Skeletal muscle tissue (tissue), 4 donors: ENCODE measurements around the gene CTNND1. TPM values are rescaled to one million over a fixed set of nuclear protein-coding genes. Genes with fewer than 3 reads are reported as not detected.

Experiments
- H3K27ac ChIP-seq: one replicate; pipeline ENCODE4 v1.7.0; 2013; ENCODE audit warnings: mild to moderate bottlenecking, low read depth, low read length, inconsistent platforms
- H3K27me3 ChIP-seq, 3 donors: one replicate each; pipeline ENCODE4 v1.7.0; 2013; ENCODE audit warnings: low read length in 3 of 3; ENCODE audit not compliant: control insufficient read depth in 3 of 3, insufficient read depth in 3 of 3
- H3K36me3 ChIP-seq, 3 donors: one replicate each; pipeline ENCODE4 v1.7.0; 2013; ENCODE audit warnings: low read length in 3 of 3; ENCODE audit not compliant: control insufficient read depth in 3 of 3, insufficient read depth in 3 of 3
- H3K4me1 ChIP-seq, 3 donors: one replicate each; pipeline ENCODE4 v1.7.0; 2013; ENCODE audit warnings: low read length in 3 of 3, mild to moderate bottlenecking in 3 of 3; ENCODE audit not compliant: control insufficient read depth in 3 of 3, insufficient read depth in 3 of 3
- H3K4me3 ChIP-seq, 3 donors: one replicate each; pipeline ENCODE4 v1.7.0; 2013; ENCODE audit warnings: low read length in 3 of 3
- H3K9ac ChIP-seq, 3 donors: one replicate each; pipeline ENCODE4 v1.7.0; 2013; ENCODE audit warnings: low read length in 3 of 3, mild to moderate bottlenecking in 3 of 3, moderate library complexity in 2 of 3, low read depth in 1 of 3
- H3K9me3 ChIP-seq, 3 donors: one replicate each; pipeline ENCODE4 v1.7.0; 2013; ENCODE audit warnings: low read length in 3 of 3; ENCODE audit not compliant: control insufficient read depth in 3 of 3
- total RNA-seq: library from RNA; depleted of rRNA; stranded (reverse); fragments of >200 nt; gene quantifications from one replicate; pipeline ENCODE4 v1.2.3, GENCODE V29; 2014
- donor health status: Osteomylitis.

CTNND1 gene
- total RNA-seq, 1 donor from 2014 or later = 121 TPM

DNA sequence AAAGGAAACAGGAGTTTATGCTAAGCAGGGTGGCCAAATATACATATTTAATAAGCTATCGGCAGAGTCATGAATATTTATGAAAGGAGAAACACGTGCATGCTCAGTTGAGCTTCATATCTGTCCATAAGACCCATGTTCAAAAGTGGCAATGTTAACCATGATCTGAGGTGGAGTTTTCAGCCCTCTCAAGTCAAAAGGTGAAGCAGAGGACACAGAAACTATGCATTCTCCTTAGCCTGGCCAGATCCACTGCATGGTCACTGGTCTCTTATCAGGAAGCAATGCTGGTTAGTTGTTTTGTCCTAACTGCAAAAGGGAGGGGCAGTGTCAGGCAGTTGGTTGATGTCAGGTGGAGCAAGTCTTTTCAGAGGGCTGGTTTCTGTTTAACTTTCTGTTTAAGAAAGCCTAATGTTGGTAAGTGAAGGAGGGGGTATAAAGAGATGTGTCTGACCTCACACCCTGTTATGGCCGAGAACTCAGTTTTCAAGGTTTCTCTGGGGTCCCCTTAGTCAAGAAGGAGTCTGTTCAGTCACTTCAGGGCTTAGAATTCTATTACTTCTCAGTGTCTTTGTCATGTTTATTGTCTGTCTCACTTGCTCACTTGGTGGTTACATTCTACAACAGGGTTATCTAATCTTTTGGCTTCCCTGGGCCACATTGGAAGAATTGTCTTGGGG is 25.8 kb upstream of the CTNND1 start:
- H3K36me3 ChIP-seq = peaks cover 11 to 22% (median 12%) of the 10 kb centered on the region in 3 donors
- H3K9me3 ChIP-seq = no peaks in the 10 kb centered on the region
- no peak overlapping the region for H3K9ac ChIP-seq
- H3K4me1 ChIP-seq = peaks cover 0 to 4% (median 0%) of the 10 kb centered on the region in 3 donors
- no peak overlapping the region for H3K27ac ChIP-seq
- H3K4me3 ChIP-seq = no peak overlapping the region
- no peaks in the 10 kb centered on the region for H3K27me3 ChIP-seq

DNA sequence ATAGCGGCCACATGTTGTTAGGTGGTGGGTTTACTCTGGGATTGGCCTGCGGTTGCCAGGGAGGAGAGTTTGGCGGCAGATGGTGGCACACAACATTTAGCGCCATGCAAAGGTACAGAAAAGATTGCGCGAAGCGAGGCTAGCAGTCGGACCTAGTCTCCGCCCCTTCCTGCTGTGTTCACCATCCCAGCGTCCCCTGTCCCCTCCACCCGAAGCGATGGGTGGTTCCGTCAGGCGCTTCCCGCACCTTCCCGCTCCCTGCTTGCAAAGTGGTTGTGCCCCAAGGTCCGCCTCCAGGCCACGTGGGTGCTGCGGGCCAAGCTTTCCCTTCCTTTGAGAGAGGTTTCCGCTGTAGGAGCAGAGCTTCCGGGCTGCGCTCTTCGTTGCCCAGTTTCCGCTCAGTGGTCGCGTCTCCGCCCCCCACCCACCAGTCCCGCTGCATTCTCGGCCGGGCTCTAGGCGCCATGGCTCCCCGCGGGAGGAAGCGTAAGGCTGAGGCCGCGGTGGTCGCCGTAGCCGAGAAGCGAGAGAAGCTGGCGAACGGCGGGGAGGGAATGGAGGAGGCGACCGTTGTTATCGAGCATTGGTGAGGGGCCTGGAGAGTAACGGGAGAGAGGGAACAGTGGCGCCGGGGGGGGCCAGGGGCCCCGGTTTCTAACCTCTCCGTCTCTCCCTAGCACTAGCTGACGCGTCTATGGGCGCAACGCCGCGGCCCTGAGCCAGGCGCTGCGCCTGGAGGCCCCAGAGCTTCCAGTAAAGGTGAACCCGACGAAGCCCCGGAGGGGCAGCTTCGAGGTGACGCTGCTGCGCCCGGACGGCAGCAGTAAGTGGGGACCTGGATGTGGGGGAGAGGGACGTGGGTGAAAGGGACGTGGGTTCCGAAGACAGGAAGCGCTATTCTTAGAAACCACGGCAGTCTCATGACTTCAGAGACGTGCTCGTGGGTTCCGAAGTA is 20.2 kb upstream of the CTNND1 start, which contains the start of gene SELENOH:
SELENOH (plus strand) TSS at position 360 of the 955 bp plus-strand sequence; CDS start at position 465, 105 bp downstream.
- H3K4me1 ChIP-seq = peaks cover 9 to 20% (median 14%) of the 10 kb centered on the region in 3 donors
- peaks cover 38 to 50% (median 39%) of the 10 kb centered on the region in 3 donors for H3K36me3 ChIP-seq
- peak within 1 kb of the TSS; percentile 94 for H3K27ac ChIP-seq
- no peaks in the 10 kb centered on the region for H3K27me3 ChIP-seq
- H3K9ac ChIP-seq = peak within 1 kb of the TSS; percentile 97 to 99 (median 97)
- peak within 1 kb of the TSS; percentile 88 to 96 (median 95) for H3K4me3 ChIP-seq
- no peaks in the 10 kb centered on the region for H3K9me3 ChIP-seq

DNA sequence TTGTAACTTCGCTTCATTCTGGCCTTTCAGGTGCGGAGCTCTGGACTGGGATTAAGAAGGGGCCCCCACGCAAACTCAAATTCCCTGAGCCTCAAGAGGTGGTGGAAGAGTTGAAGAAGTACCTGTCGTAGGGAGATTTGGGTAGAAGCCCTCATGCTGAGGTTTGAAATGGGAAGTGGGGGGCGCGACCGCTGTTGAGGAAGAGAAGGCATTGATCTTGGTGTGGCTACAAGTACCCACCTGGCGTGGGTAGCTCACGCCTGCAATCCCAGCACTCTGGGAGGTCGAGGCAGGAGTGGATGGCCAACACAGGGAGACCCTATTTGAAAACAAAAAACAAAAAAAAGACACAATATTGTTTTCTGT is 19.5 kb upstream of the CTNND1 start:
- Histone ChIP-seq H3K27ac (peak overlapping the region; percentile 94), H3K27me3 (no peaks in the 10 kb centered on the region), H3K9ac (peak overlapping the region; percentile 97 to 99 (median 97)), H3K36me3 (peaks cover 39 to 50% (median 43%) of the 10 kb centered on the region in 3 donors), H3K4me3 (peak overlapping the region; percentile 88 to 96 (median 95)), H3K4me1 (peaks cover 9 to 20% (median 14%) of the 10 kb centered on the region in 3 donors), H3K9me3 (no peaks in the 10 kb centered on the region)

DNA sequence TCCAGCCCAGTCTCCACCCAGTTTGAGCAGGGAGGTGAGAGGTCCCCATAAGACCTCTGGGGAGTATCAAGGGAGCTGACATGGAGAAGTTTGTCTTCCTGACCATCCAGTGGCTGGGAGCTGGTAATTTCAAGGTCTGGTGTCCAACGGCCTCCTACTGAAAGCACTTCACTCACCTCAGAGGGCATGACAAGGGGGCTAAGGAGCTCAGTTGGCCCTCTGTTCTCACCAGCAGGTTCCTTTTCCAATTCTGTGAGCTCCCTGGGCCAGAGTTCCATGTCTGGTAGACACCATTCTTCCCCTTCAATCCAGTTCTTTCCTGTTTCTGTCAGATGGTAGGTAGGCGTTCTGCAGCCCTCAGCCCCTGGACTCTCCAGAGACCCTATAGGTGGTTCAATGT is 17.2 kb upstream of the CTNND1 start:
- H3K27me3 ChIP-seq = no peaks in the 10 kb centered on the region
- H3K9me3 ChIP-seq = no peaks in the 10 kb centered on the region
- H3K4me1 ChIP-seq = peaks cover 9 to 20% (median 14%) of the 10 kb centered on the region in 3 donors
- H3K36me3 ChIP-seq = peaks cover 30 to 32% (median 32%) of the 10 kb centered on the region in 3 donors
- no peak overlapping the region for H3K9ac ChIP-seq
- H3K4me3 ChIP-seq = no peak overlapping the region
- H3K27ac ChIP-seq = no peak overlapping the region

DNA sequence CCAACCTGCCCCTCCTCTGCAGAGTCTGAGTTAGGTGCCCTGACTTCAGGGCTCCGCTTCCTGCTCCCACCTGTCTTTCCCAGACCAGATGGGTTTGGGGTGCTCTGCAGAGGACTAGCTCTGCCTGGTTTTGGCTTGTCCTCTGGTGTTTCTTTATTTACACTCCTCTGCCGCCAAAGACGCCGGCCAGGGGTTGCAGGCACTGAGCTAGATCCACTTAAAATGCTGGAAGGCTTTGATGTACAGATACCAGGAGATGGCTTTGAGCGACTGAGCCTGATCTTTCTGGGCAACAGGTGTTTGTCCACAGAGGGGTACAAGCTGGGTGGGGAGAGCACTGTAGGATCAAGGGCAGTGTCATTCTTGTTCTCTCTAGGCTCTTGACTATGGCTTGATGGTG is 16.4 kb upstream of the CTNND1 start:
- Histone ChIP-seq H3K36me3 (peaks cover 28 to 30% (median 30%) of the 10 kb centered on the region in 3 donors), H3K27me3 (no peaks in the 10 kb centered on the region), H3K4me1 (peaks cover 9 to 20% (median 14%) of the 10 kb centered on the region in 3 donors), H3K9ac (no peak overlapping the region), H3K9me3 (no peaks in the 10 kb centered on the region), H3K4me3 (no peak overlapping the region), H3K27ac (no peak overlapping the region)

DNA sequence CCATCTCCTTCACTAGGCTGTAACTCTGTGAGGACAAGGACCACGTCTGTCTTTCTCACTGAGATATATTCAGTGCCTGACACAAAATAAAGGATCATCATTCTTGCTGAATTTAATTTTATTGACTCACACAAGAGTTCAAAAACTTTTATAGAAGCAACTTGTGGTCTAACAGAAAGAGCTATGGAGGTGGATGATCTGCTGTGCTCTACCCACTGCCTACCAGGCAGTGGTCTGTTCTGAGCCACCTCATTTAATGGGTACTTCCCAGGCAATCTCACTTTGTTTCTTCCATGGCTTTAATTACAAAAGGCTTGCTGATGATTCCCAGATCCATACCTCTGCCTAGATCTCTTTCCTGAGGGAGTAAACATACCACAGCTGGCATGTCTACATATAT is 14.7 kb upstream of the CTNND1 start:
- H3K27ac ChIP-seq = no peak overlapping the region
- H3K9ac ChIP-seq = no peak overlapping the region
- H3K4me3 ChIP-seq = no peak overlapping the region
- no peaks in the 10 kb centered on the region for H3K27me3 ChIP-seq
- H3K36me3 ChIP-seq = peaks cover 28 to 37% (median 30%) of the 10 kb centered on the region in 3 donors
- H3K9me3 ChIP-seq = no peaks in the 10 kb centered on the region
- H3K4me1 ChIP-seq = peaks cover 9 to 12% (median 9%) of the 10 kb centered on the region in 3 donors

DNA sequence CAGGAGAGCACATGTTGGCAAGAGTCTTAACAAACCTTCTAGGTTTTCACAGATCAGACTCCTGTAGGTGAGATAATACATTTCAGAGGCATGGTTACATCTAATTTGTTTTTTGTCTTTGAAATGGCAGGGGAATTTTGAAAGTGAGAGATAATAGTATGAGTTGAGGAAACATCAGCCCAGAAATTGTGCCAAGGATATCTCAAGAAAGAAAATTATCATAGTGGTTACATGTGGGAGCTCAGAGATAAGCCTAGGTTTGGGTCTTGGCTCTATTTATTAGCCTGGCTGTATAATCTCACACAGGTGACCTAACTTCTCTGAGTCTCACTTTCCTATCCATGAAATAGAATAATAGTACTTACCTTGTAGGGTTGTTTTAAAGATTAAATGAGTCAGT is 10.4 kb upstream of the CTNND1 start:
- Histone ChIP-seq H3K9me3 (no peaks in the 10 kb centered on the region), H3K4me3 (no peak overlapping the region), H3K27me3 (no peaks in the 10 kb centered on the region), H3K4me1 (no peaks in the 10 kb centered on the region), H3K9ac (no peak overlapping the region), H3K27ac (no peak overlapping the region), H3K36me3 (peaks cover 0 to 11% (median 4%) of the 10 kb centered on the region in 3 donors)

DNA sequence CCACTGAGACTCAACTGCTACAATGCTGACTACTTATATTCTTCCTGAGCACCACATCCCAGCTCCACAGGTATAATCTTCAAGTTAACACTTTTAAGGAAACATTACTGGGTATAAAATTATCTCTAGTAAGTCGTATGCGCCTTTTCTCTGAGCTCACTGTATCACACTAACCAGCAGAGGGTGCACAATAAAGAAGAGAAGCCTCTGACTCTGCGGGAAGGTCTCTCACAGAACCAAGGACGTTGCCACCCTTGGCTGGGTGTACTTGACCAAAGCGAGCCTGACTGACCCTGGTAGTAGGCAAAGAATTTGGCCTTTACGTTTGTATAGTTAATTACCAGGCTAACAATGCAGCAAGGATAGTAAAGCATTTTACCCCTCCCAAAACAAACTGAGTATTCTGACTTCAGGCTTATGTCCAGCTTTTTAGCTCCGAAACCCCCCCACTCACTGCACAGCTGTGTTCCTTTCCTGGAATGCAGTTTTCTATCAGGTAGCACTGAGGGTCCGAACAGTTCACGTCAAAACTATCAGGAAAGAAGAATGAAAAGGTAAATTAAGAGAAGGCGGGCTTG is 9.8 kb upstream of the CTNND1 start, which contains the start of gene BTBD18:
BTBD18 (minus strand) TSS at position 144 of the 578 bp plus-strand sequence. CDS start 631 bp downstream, outside the sequence.
- no peaks in the 10 kb centered on the region for H3K4me1 ChIP-seq
- no peak within 1 kb of the TSS for H3K9ac ChIP-seq
- peaks cover 0 to 9% (median 4%) of the 10 kb centered on the region in 3 donors for H3K36me3 ChIP-seq
- no peak within 1 kb of the TSS for H3K4me3 ChIP-seq
- no peaks in the 10 kb centered on the region for H3K27me3 ChIP-seq
- no peak within 1 kb of the TSS for H3K27ac ChIP-seq
- H3K9me3 ChIP-seq = no peaks in the 10 kb centered on the region

DNA sequence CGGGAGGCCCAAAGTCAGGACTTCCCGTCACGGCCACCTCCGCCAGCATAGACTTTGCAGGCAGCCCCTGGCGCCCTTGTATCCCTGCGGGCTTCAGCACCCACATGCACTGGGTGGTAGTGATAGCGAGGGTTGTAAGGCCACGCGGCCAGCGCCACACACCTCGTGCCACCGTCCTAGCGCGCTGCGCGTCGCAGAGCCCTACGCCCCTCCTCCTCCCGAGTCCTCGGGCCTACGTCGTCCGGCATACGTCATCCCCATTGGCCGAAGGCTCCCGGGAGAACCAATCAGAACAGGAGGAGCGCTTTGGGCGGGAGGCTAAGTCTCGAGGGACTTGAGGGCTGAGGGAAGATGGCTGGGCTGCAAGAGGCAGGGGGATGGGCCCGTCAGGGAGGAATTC is 8.6 kb upstream of the CTNND1 start:
- Histone ChIP-seq H3K27me3 (no peaks in the 10 kb centered on the region), H3K9me3 (no peaks in the 10 kb centered on the region), H3K4me3 (no peak overlapping the region), H3K36me3 (peaks cover 0 to 6% (median 2%) of the 10 kb centered on the region in 3 donors), H3K4me1 (no peaks in the 10 kb centered on the region), H3K27ac (no peak overlapping the region), H3K9ac (no peak overlapping the region)
